ENCODE data around the gene LTK.

GRCh38 chr15:41473418-41473817 is 40.2 kb downstream of the LTK start:
- TF ChIP-seq CTCF (IDR thresholded peaks at IDR 0.05; ENCODE audit: low read length) (no peak), EZH2 (IDR thresholded peaks at IDR 0.05; ENCODE audit: borderline replicate concordance, low read length) (no peak)
